Suppressor macrophage (primary cell): ENCODE results near the gene DSCAM.

ENCODE experiments used
- DNase-seq, 4 experiments: peaks; one replicate each; pipeline ENCODE4 v3.0.0-alpha.2; 2020 to 2022

Gene DSCAM

DNA sequence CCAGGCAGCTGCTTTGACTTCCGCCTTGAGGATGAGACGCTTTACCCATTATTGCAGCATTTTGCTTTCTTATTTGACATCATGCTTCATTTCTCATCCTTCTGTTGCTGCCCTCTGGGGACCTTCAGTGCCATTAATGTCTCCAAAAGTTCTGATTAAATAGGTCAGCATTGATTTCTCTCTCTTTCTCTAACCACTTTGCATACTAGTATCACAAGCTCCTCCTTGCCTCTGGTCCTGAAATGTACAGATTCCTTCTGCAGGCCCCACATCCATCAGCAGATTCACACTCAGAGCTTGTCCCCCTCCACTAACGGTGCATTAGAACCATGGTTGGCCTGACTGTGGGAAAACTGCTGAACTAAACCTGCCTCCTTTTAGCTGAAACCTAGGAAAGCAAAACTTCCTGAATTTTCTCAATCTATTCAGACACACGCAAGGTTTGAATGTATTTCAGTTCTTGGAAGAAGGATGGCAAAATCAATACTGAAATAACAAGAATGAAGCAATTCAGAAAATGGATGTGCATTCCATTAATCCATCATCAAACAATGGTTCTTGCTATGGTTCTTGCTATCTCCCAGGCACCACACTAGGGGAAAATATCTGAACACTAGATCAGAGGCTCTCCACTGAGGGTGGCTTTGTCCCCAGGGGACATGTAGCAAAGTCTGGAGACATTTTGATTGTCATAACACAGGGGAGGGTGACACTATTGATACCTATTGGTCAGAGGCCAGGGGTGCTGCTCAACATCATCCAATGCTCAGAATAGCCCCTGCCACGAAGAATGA, 825.2 kb downstream of the DSCAM start:
- no peak for DNase-seq

DNA sequence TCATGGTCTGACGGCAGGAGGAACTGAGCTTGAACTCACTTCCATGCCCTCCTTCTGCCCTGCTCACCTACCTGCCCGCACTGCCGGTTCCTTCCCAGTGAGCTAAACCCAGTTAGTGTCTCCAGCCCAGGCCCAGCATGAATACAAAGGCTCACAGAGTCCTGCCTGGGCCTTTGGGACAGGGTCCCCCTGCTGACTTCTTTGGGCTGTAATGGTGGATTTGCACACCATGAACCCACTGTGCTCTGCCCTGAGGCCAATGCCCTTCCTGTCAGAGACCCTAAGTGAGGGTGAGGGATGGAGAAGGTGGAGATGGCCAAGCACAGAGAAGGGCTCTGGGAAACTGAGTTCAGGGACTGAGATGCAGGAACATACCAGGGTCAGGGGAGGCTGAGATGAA, 826.3 kb downstream of the DSCAM start:
- DNase-seq, result no peak

DNA sequence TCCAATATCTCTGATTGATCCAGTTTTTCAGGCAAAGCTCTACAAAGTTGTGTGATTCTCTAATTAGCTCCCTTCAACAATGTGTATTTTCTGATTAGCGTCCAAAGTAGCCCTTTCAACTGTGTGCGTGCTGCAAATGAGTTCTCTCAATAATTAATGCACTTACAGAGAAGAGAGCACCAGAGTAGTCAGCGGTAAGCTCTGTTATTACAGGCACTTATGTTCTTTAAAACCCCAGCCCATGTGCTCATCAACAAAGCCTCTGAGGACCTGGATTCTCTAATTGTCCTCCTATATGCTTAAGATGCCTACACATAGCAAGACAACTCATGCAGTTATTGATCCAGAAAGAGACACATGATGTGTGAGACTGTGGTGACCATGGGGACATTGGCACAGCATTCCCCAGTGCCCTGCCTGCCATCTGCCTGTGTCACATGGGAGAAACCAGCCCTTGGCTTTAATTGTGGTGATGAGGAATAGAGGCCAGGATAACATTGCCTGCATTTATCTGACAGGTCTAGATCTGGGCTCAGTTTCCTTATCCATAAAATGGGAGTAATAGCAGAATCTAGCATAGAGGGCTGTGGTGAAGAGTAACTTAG, 828.0 kb downstream of the DSCAM start:
- DNase-seq, result no peak

DNA sequence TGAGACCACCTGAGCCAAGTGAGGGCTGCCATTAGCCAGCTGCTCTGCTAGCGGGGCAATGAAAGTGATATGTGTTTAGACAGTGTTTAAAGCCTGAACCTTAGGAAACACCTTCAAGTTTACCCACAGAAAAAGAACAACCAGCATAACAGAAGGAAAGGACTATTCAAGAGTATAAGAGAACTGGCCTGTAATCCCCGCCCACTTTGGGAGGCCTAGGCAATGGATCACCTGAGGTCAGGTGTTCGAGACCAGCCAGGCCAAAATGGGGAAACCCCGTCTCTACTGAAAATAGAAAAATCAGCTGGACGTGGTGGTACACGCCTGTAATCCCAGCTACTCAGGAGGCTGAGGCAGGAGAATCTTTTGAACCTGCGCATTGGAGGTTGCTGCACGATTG, 830.3 kb downstream of the DSCAM start:
- no peak for DNase-seq

DNA sequence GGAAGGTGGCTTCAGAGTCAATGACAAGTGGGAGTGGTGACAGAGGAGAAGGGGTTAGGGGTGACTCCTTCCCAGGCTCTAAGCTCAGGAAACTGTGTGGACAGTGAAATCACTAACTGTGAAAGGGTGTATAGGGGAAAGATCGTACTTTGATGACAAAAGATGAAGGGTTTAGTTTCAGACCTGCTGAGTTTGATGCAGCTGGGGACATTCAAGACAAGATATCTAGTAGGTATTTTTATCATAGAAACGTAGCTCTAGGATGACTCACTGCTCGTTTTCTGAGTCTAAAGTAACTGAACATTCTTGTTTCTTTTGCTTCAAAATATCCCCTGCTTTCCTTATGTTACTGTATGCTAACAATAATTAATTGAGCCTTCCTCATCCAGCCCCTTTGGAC, 830.7 kb downstream of the DSCAM start:
- DNase-seq, result no peak

DNA sequence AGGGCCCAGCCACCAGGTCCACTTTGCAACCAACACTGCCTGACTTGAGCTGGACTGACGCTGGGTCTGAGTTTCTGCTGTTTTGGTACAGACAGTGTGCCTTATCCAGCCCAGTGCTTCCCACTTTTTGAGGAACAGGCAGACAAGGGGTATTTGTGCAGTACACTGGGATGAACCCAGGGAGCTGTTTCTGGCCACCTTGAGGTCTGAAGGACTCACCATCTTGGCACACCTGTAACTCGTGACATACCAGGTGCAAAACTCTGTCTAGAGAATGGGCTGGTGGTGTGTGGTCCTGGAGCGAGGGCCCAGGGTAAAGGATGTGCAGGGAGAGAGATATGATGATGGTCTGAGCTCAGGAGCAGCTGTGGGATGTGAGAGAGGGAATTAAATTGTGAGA, 831.1 kb downstream of the DSCAM start:
- DNase-seq, result no peak

DNA sequence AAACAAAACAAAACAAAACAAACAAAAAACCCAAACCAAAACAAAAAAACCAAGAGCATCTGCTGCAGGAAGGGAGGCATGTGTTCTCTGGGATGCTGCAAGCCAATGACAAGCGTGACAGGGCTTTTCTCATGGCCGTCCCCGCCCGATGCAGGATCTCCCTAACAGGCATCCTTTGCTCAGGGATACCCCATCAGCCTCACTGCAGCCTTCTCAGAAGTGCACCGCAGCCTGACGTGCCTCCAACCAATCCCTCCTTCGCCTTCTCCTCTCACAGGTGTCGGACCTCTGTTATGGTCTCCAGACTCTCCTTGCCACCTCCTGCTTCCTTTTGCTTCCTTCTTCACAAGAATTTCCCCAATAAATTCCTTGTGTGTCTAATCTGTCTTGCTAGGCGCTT, 832.6 kb downstream of the DSCAM start:
- no peak for DNase-seq

DNA sequence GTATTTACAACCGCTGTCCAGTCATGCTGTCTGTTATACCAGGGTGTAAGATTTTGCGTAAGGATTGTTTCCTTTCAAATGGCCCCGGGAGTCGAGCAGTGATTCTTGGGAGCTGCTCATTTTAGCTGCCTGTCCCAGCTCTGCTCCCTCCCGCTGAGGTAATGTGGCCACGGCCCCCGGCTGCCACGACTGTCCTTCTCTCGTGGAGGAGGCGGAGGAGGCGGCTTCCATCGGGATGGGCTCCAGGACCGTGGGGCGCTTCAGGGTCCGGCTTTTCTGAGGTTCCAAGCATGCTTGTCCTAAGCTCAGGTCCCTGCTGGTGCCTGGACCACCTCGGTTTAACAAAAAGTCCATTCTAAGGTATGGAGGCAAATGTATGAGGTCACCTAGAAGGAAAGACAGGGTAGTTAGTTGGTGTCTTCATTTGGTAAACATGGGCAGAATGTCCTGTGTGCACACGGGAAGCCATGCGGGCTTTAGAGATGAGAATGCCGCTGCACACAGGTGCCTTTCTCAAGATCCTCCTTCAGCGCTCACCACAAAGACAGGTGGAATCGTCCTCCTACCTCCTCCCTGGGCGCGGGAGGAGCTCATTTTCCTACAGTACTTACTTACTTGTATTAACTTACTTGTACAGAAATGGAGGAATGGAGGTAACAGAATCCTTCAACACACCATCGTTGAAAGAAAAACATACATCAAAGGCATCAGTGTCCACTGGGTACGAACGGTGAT, 833.8 kb downstream of the DSCAM start:
- no peak for DNase-seq

DNA sequence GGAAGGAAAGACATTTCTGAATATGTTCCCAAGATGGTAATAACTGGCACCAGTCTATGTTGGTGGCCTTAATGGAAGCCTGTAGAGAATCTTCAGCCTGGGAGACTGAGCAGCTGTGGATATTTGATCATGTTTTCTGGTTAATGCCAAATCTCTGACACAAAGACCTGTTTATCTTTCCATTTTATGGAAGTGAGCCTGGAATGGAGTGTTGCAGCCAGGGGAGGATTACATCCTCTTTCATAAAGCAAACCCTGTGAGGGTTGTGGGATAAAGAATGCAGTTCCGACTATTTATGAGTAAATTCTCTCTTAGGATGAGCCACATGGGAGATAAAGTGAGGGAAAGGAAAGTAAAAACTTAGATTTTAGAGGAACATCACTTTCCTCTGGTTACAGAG, 835.6 kb downstream of the DSCAM start:
- DNase-seq, result no peak

DNA sequence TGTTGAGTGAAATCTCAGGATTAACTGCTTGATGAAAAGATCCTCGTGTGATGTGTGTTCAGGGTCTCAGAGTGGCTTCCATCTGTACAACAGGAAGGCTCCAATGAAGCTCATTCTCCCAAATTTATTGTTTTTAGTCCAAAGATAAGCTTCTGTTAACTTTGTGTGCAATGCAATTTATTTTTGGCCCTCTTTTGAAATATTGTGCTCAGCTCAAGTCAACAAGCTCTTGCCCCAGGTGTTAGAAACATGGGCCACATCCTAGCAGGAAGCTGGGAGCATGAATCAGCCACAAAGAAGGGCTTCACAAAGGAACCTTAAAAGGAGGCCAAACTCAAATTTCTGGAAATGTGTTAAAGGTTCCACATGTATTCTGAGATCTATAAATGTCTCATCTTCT, 844.0 kb downstream of the DSCAM start:
- DNase-seq, result no peak

DNA sequence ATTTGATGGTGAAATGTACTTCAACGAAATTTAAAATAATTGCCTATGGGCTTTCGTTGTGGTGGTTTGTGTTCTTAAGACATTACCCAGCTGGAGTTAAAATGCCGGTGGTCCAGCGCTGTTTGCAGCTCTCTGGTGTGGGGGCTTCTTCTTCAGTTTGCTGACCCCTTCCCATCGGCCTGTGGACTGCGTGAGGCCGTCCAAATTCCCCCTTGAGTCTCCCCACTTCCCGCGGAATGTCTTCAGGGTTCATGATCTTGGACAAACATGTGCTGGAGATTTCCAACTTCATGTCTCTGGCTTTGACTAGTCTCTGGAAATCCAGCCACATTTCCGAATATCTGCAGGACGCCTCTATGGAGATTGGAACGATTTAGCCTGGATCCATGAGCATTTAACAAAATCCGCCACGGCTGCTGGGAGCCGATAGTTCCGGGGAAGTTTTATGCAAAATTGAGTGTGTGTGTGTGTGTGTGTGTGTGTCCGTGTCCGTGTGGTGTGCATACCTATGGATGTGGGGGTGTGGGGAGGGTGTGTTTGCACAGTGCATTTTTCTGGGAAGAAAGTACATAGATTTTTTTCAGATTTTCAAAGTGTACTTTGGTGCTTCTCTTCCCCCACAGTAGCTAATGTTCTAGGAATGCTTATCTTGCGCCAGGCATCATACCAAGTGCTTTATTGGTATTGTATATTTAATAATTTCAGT, 862.5 kb downstream of the DSCAM start:
- DNase-seq, result no peak

DNA sequence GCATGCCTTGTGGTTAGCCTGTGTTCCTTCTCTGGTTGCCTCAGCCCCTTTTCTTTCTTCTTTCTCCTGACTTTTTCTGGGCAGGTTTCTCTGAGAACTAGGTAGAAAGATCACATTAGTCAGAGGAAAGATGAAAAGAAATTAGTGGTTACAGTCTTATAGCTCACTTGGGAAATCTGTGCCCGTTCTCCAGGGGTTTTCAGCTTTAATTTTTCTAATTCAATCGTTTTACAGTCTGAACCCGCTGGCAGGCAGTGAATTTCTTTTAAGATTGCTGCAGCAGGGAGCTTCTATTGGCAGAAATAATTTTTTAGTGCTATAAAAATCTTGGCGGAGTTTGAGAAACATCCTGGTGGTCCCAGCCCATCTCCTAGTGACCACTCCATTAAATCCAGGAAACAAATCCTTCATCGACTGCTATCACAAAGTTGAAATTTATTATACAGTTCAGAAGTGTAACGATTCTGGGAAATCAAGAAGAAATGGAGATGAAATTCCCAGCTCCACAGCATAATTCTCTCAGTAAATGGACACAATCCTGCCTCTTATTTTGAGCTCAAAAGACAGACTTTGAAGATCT, 866.6 kb downstream of the DSCAM start:
- DNase-seq, result no peak

DNA sequence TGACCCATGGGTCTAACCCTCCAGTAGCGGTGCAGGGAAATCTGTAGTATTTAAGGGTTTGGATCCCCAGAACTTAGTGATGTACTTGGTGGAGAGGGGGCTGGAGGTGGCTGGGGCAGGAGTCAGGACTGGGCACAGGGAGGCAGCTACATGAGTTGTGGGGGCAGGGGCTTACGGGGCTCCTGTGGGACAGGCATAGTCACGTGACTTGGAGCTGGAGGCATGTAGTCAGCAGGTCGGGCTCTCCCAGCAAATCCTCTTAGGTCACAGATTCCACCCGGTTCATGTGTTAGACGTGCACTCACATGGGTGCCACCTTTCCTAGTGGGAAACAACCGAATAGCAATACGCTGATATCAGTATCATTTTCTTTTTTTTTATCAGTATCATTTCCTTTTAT, 867.6 kb downstream of the DSCAM start:
- no peak for DNase-seq

DNA sequence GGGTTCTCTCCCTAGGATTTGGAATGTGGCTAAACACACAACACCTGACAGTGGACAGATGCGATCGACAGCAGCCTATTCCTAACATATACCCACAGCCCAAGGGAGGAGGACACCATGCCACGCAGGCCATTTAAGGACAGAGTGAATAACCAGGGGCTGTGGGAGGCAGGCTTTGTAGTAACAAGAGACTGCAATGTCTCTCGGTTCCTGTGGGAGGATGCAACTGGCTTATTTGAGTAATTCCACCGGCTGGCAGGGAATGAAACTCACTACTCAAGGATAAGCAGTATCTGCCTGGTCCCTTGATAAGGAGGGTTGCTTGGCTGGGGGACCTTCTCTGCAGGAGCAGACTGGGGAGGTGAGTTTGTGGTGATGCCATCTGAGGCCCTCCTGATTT, 870.2 kb downstream of the DSCAM start:
- no peak for DNase-seq

DNA sequence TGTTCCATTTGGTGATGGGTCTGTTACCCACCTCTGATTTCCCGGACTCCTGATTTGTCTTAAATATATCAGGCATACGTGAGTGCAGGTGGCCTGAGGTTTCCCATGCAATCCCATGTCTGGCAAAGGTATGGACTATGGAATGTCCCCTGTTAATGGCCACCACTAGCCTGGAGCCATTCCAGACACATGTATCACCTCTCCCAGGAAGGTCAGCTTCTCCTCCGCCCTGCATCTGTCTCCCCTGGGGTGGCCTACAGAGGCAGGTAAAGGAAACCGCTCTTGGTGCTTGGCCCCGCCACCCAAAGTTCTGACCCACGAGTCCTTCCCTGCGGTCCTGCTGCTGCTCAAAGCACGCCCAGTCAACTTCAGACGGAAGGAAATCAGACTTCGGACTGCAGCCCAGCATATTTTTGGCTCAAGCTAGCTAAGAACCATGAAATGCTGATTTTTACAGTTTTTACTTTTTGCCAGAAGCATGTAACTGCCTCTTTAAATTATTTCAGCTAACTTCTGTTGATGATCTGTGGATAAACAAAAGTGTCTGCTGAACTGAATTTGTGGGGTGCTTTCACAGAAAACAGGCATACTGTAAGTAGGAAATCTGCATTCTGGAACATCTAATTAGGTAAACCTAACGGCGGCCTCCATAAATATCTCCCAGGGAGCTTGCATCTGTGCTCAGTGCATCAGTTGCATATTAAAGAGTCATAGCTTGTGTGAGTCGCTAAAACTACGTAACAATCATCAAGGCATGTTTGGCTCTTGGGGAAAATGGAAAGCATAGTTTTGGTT, 873.8 kb downstream of the DSCAM start:
- DNase-seq, result no peak

DNA sequence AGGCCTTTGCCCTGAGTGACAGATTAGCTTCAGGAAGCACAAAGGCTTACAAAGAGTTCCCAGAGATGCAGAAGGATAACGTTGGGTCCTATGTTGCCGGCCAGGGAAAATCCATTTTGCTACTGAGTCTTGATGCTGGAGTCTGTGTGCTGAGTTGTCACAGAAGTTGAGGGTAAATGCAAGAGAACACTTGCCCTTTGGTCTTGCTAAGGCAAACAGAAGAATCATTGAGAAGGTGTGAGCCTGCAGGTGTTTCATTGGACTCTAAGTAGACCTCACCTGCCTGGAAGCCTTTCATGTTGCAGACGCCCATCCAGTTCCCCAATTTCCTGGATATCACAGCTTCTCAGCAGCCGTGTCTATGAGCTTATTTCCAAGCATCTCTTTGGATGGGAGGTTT, 874.5 kb downstream of the DSCAM start:
- no peak for DNase-seq

DNA sequence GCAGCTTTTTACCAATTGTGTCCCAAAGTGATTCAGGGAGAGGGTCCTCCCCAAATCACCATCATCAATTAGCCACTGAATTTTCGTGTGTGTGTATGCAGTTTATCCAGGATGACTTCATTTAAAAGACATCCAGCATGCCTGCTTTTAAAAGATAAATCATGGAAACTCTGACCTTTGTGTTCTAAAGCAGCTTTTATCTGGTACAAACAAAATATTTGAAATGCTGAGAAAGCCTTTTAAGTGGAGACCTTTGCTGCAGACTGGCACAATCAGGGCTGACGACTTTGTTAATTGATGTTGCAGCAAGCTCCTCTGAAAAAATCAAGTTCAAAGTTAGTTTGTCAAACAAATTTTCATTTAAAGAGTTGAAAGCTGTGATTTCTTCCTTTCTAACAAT, 875.0 kb downstream of the DSCAM start:
- no peak for DNase-seq

DNA sequence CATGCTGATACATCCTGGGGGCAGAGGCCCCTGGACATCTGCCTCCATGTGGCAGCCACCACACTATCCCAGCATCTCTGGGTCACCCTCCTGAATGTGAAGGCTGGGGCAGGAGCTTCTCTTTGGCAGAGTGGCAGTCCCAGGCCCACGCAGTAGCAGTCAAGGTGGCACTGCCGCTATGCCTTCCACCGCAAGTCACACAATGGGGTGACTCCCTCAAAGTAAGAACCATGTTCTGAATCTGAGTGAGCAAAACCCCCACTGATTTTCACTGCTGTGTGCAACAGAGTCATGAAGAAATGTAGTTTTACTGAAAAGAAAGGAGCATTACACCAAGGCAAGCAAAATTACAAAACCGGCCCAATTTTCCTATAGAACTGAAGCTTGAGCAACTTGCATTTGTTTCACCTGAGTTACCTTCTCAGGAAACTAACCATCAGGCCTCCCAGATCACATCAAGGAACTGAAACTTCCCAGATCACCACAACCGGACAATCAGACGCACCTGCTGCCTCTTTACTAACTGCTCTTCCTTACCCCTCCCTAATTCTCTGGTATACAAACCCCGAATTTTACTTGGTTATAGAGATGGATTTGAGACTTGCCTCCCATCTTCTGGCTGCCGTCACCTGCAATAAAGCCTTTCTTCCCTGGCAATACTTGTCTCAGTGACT, 877.1 kb downstream of the DSCAM start:
- no peak for DNase-seq

DNA sequence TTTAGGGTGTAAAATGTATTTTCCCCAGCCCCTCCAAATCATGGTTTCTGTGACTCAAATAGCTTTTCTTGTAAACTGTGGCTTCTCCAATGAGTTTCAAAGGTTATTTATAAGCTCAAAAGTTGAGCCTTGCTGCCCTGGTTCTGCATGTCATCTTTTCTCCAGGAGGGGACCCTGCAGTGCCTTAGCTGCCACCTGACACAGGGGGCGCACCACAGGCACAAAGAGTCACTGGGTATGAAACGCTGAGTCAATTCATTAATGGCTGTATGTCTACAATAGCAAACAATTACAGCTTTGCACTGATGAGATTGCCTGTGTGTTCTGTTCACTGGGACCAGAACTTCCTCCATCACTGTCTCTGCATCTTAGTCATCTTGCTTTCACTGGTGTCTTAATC, 878.9 kb downstream of the DSCAM start:
- no peak for DNase-seq

DNA sequence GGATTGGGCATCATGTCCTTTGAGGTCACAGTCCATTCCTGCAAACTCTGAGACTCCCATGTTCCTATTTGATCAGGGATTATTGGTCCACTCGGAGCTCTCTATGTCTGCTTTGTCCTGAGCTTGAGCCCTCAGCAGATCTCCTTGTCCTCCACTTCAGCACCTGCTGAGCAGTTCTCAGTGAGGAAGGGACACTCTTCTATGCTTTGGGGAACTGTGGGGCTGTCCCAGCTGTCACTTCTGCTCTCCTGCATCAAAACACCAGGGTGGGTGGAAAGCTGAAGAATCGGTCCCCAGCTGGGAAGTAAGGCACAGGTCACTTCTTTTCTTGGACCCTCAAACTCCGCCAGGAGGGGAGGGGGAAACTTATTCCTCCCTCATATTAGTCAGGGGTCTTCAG, 880.2 kb downstream of the DSCAM start:
- DNase-seq, result no peak

DNA sequence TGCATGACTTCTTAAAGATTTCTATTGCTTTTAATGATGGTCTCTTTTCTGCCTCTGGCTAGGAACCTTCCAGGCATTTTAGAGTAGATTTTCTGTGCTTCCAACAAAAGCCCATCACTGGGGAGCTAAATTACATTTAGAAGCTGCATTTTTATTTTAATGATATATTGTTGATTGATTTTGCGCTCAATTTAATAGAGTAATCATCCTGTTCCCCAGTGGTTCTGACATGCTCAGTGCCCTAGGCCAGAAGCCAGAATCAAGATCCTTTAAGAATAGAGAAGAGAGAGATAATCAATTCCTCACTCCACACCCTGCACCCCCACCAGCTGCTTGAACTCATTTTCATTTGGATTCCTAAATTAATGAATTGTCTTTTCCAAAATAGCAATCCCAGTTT, 881.9 kb downstream of the DSCAM start:
- DNase-seq, result no peak

DNA sequence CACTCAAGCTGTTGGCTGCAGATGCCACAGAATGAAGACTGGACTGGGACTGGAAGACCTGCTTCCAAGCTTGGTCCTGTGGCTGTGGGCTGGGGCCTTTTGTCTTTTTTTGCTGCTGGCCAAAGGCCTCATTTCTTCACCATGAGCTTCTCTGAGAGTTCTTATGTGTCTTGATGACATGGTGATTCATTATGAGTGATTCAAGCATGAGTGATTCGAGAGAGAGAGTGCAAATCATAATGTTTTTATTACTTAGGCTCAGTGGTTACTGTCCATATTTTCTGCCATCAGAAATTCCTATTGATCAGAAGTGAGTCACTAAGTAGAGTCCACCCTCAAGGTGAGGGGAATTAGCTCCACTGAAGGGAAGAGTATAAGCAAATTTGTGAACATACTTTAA, 885.7 kb downstream of the DSCAM start:
- no peak for DNase-seq
